ENCODE measurements around the gene RAP1B.

RAP1B gene

GRCh38 chr12:68612202-68612601, 1.5 kb downstream of the RAP1B start:
- peak in 1 of 2 donors; percentile 35 for DNase-seq

- DNase-seq: peak in 1 of 2 donors; percentile 63
Observed at GRCh38 chr12:68612697-68613096, 2.0 kb downstream of the RAP1B start.

GRCh38 chr12:68613209-68613904, 2.7 kb downstream of the RAP1B start:
- DNase-seq: peak; percentile 33 to 63

GRCh38 chr12:68614105-68614679, 3.5 kb downstream of the RAP1B start:
- no peak for DNase-seq

- no peak for DNase-seq
Observed at GRCh38 chr12:68614769-68615168, 4.1 kb downstream of the RAP1B start.

GRCh38 chr12:68617160-68617926, 6.6 kb downstream of the RAP1B start:
- no peak for DNase-seq

- no peak for DNase-seq
Observed at GRCh38 chr12:68619541-68619940, 8.8 kb downstream of the RAP1B start.

GRCh38 chr12:68620519-68621471, 10.1 kb downstream of the RAP1B start:
- DNase-seq: no peak

- no peak for DNase-seq
Observed at GRCh38 chr12:68621472-68622081, 10.9 kb downstream of the RAP1B start.

- no peak for DNase-seq
Observed at GRCh38 chr12:68622250-68622649, 11.6 kb downstream of the RAP1B start.

- DNase-seq: no peak
Observed at GRCh38 chr12:68623059-68623458, 12.4 kb downstream of the RAP1B start.

GRCh38 chr12:68623984-68624383, 13.3 kb downstream of the RAP1B start:
- no peak for DNase-seq

GRCh38 chr12:68624933-68625332, 14.2 kb downstream of the RAP1B start:
- DNase-seq: no peak

- no peak for DNase-seq
Observed at GRCh38 chr12:68627673-68628319, 17.1 kb downstream of the RAP1B start.

- DNase-seq: no peak
Observed at GRCh38 chr12:68628698-68629097, 18.0 kb downstream of the RAP1B start.

GRCh38 chr12:68630050-68630449, 19.4 kb downstream of the RAP1B start:
- DNase-seq: no peak

GRCh38 chr12:68630598-68630997, 19.9 kb downstream of the RAP1B start:
- DNase-seq: no peak

- DNase-seq: no peak
Observed at GRCh38 chr12:68631227-68631626, 20.5 kb downstream of the RAP1B start.

- DNase-seq: no peak
Observed at GRCh38 chr12:68632486-68632885, 21.8 kb downstream of the RAP1B start.

- no peak for DNase-seq
Observed at GRCh38 chr12:68633614-68634558, 23.2 kb downstream of the RAP1B start.

- no peak for DNase-seq
Observed at GRCh38 chr12:68636268-68636667, 25.6 kb downstream of the RAP1B start.

All from CD4-positive, alpha-beta T cell treated with Interferon alpha-2 for 1 hour (primary cell).